ENCODE data around the gene WBP1.

The WBP1 gene

DNA sequence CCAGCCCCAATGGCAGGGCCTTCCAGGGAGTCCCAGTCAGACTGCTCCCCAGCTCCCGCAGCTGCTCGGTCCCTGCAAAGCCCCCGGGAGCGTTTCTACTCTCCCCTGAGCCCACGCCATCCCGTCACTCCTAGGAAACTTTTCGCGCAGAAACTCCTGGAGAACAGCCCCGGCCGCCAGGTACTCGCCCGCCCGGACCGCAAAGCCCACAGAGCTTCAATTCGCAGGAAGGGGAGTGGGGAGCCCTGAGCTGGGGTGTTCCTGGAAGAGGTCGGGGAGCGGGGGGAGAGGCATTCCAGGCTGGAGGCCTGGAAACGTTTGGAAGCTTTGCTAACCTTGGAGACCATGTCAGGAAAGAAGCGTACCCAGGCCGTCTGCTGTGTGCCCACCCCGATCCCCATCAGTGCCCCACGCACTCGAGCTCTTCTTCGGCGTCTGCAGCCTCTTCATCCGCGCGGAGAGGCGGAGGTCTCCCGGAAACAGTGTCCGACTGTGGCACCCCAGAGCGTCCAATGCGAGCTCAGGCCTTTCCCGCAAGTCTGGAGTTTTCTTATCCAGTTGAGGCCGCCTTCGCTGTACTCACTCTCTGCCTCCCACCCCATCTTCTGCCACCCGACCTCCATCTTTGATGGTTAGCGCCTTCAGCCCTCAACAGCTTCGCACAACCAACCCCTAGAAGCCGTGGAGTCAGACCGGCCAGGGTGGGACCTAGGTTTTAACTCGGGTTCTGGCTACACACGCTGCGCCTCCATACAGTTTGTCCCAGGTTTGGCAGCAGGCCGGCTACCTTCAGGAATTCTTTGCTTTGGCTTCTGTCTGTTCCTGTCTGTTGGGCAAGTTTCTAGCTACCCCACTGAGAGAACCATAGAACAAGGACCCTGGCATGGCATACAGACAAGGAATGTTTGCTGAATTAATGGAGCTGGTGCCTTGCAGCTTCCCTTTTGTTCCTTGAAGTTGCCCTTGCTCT lies 45.6 kb downstream of the WBP1 start:
- Histone ChIP-seq H3K36me3 (ENCODE audit: insufficient read depth, low read length) (peaks cover 11% of the 10 kb centered on the region), H3K4me1 (ENCODE audit: insufficient read depth, low read length) (peaks cover 41% of the 10 kb centered on the region), H3K4me2 (ENCODE audit: insufficient read depth, low read length) (no peak overlapping the region), H3K9me3 (ENCODE audit: insufficient read depth, low read length, severe bottlenecking) (no peaks in the 10 kb centered on the region), H2AFZ (ENCODE audit: low read depth, low read length) (no peak overlapping the region), H4K20me1 (ENCODE audit: insufficient read depth, low read length) (no peaks in the 10 kb centered on the region), H3K9ac (ENCODE audit: low read depth, low read length) (no peak overlapping the region), H3K79me2 (ENCODE audit: insufficient read depth, low read length) (peaks cover 19% of the 10 kb centered on the region), H3K4me3 (ENCODE audit: low read depth in 1 of 2, low read length in 2 of 2) (no peak overlapping the region), H3K27me3 (ENCODE audit: insufficient read depth, low read length, poor library complexity) (no peaks in the 10 kb centered on the region), H3K27ac (ENCODE audit: low read length) (no peak overlapping the region)
- ATAC-seq (ENCODE audit: insufficient read depth, low read depth) (no peak), DNase-seq (no peak)
- TF ChIP-seq EZH2 (IDR thresholded peaks at IDR 0.05; ENCODE audit: borderline replicate concordance, low read depth, low read length, severe bottlenecking): no peak

DNA sequence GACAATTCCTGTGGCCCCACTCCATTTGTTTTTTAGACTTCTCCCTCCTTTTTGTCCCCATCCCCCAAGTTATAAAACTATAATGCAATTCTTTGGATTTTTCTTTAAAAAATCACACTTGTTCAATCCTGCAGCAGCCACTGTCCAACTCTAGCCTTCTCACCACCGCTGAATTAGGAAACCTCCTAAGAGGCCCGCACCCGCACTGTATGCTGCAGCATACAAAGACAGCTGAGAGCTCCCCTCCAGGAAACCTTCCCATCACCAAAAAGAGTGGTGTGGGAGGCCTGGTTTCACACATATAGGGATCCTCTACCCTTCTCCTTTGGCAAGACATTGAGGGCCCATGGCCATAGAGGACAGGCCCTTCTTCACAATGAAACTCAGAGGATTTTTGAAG lies 46.4 kb downstream of the WBP1 start:
- peaks cover 11% of the 10 kb centered on the region for H3K36me3 ChIP-seq (ENCODE audit: insufficient read depth, low read length)
- no peak overlapping the region for H3K9ac ChIP-seq (ENCODE audit: low read depth, low read length)
- peaks cover 14% of the 10 kb centered on the region for H3K79me2 ChIP-seq (ENCODE audit: insufficient read depth, low read length)
- H3K4me2 ChIP-seq (ENCODE audit: insufficient read depth, low read length): no peak overlapping the region
- no peaks in the 10 kb centered on the region for H4K20me1 ChIP-seq (ENCODE audit: insufficient read depth, low read length)
- TF ChIP-seq, protein P1, sequence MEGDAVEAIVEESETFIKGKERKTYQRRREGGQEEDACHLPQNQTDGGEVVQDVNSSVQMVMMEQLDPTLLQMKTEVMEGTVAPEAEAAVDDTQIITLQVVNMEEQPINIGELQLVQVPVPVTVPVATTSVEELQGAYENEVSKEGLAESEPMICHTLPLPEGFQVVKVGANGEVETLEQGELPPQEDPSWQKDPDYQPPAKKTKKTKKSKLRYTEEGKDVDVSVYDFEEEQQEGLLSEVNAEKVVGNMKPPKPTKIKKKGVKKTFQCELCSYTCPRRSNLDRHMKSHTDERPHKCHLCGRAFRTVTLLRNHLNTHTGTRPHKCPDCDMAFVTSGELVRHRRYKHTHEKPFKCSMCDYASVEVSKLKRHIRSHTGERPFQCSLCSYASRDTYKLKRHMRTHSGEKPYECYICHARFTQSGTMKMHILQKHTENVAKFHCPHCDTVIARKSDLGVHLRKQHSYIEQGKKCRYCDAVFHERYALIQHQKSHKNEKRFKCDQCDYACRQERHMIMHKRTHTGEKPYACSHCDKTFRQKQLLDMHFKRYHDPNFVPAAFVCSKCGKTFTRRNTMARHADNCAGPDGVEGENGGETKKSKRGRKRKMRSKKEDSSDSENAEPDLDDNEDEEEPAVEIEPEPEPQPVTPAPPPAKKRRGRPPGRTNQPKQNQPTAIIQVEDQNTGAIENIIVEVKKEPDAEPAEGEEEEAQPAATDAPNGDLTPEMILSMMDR (IDR thresholded peaks at IDR 0.05; ENCODE audit: borderline replicate concordance, extremely low read depth, low read length, poor library complexity, severe bottlenecking): no peak
- TF ChIP-seq EZH2 (IDR thresholded peaks at IDR 0.05; ENCODE audit: borderline replicate concordance, low read depth, low read length, severe bottlenecking): no peak
- no peak for DNase-seq
- no peak overlapping the region for H3K4me3 ChIP-seq (ENCODE audit: low read depth in 1 of 2, low read length in 2 of 2)
- no peak overlapping the region for H2AFZ ChIP-seq (ENCODE audit: low read depth, low read length)
- no peak overlapping the region for H3K27ac ChIP-seq (ENCODE audit: low read length)
- ATAC-seq (ENCODE audit: insufficient read depth, low read depth): no peak
- no peaks in the 10 kb centered on the region for H3K9me3 ChIP-seq (ENCODE audit: insufficient read depth, low read length, severe bottlenecking)
- peaks cover 36% of the 10 kb centered on the region for H3K4me1 ChIP-seq (ENCODE audit: insufficient read depth, low read length)
- no peaks in the 10 kb centered on the region for H3K27me3 ChIP-seq (ENCODE audit: insufficient read depth, low read length, poor library complexity)

DNA sequence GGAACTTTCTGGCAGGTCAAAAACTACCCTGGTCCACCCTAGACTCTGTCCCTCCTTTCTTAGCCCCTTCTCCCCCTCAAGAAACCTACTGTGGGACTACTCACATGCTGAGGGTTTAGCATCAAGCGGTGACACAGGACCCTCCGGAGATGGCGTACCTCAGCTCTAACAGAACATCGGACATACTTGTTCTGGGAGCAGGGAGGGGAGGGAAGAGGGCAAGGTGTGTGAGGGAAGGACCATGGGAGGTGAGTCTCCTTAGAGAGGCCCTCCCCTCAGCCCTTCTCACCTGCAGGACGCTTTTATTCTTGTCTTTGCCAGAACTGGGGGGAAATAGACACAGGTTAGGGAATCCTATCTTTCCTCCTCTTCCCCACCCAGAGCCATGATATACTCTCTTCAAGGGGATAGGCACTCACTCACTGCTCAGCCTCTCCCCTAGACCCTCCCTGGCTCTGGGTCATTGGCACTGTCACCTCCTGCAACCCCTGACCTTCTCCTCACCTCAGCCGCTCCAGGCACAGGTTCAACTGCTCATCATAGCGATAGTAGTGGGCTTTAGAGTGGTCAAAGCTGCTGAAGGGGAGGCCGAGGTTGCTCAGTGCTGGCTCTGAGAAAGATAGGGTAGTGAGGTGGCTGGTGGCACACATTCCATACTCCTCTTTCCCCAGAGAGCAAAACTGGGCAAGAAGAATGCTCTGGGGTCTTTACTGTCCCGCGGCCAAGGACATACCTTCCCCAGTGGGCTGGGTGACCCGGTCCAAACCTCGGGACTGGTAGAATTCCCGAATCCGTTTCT lies 47.4 kb downstream of the WBP1 start:
- peak overlapping the region; percentile 5; the same call in 1 of the 2 replicates for H3K9ac ChIP-seq (ENCODE audit: low read depth, low read length)
- no peak for TF ChIP-seq EZH2 (IDR thresholded peaks at IDR 0.05; ENCODE audit: borderline replicate concordance, low read depth, low read length, severe bottlenecking)
- TF ChIP-seq, protein P1 (IDR thresholded peaks at IDR 0.05; ENCODE audit: borderline replicate concordance, extremely low read depth, low read length, poor library complexity, severe bottlenecking): no peak
- H3K4me3 ChIP-seq (ENCODE audit: low read depth in 1 of 2, low read length in 2 of 2): peak overlapping the region in 1 of 2 experiments; percentile 29; a peak in 2 of 4 replicates
- H3K79me2 ChIP-seq (ENCODE audit: insufficient read depth, low read length): peaks cover 14% of the 10 kb centered on the region
- H2AFZ ChIP-seq (ENCODE audit: low read depth, low read length): no peak overlapping the region
- H4K20me1 ChIP-seq (ENCODE audit: insufficient read depth, low read length): no peaks in the 10 kb centered on the region
- no peak for ATAC-seq (ENCODE audit: insufficient read depth, low read depth)
- H3K36me3 ChIP-seq (ENCODE audit: insufficient read depth, low read length): peaks cover 11% of the 10 kb centered on the region
- H3K4me2 ChIP-seq (ENCODE audit: insufficient read depth, low read length): peak overlapping the region; percentile 49
- peaks cover 36% of the 10 kb centered on the region for H3K4me1 ChIP-seq (ENCODE audit: insufficient read depth, low read length)
- DNase-seq: no peak
- no peak overlapping the region for H3K27ac ChIP-seq (ENCODE audit: low read length)
- H3K27me3 ChIP-seq (ENCODE audit: insufficient read depth, low read length, poor library complexity): no peaks in the 10 kb centered on the region
- no peaks in the 10 kb centered on the region for H3K9me3 ChIP-seq (ENCODE audit: insufficient read depth, low read length, severe bottlenecking)
